ENCODE results near the gene NPW.
"Not testable (repeated sequence)": the region's sequence is repeated elsewhere in the genome, so short reads cannot be mapped to it uniquely, and the experiment has no call there.

NPW gene

GRCh38 chr16:2023092-2024031 is 3.8 kb downstream of the NPW start:
- DNase-seq (ENCODE audit: low read depth in 2 of 2): peak; percentile 92 to 96

- DNase-seq (ENCODE audit: low read depth in 2 of 2): no peak
Measured at GRCh38 chr16:2024032-2024420, 4.4 kb downstream of the NPW start.

GRCh38 chr16:2025251-2025650 is 5.7 kb downstream of the NPW start:
- no peak for DNase-seq (ENCODE audit: low read depth in 2 of 2)

- DNase-seq (ENCODE audit: low read depth in 2 of 2): no peak
Measured at GRCh38 chr16:2025878-2026460, 6.4 kb downstream of the NPW start.

GRCh38 chr16:2026461-2027023 is 7.0 kb downstream of the NPW start, which contains the start of gene NHERF2:
Gene NHERF2 (plus strand): TSS chr16:2026902. CDS start chr16:2027006, 104 bp downstream.
- DNase-seq (ENCODE audit: low read depth in 2 of 2): no peak

GRCh38 chr16:2027024-2028010 is 7.7 kb downstream of the NPW start:
- DNase-seq (ENCODE audit: low read depth in 2 of 2): no peak

- DNase-seq (ENCODE audit: low read depth in 2 of 2): no peak
Measured at GRCh38 chr16:2028146-2028545, 8.6 kb downstream of the NPW start.

GRCh38 chr16:2028620-2029220 is 9.1 kb downstream of the NPW start:
- no peak for DNase-seq (ENCODE audit: low read depth in 2 of 2)

- DNase-seq (ENCODE audit: low read depth in 2 of 2): no peak
Measured at GRCh38 chr16:2029350-2029749, 9.8 kb downstream of the NPW start.

- DNase-seq (ENCODE audit: low read depth in 2 of 2): no peak
Measured at GRCh38 chr16:2030036-2030435, 10.5 kb downstream of the NPW start.

- no peak for DNase-seq (ENCODE audit: low read depth in 2 of 2)
Measured at GRCh38 chr16:2031081-2031577, 11.5 kb downstream of the NPW start.

GRCh38 chr16:2032285-2033056 is 12.9 kb downstream of the NPW start:
- DNase-seq (ENCODE audit: low read depth in 2 of 2): no peak

- no peak for DNase-seq (ENCODE audit: low read depth in 2 of 2)
Measured at GRCh38 chr16:2033057-2033908, 13.7 kb downstream of the NPW start.

GRCh38 chr16:2033909-2034695 is 14.5 kb downstream of the NPW start:
- not testable (repeated sequence) for DNase-seq (ENCODE audit: low read depth in 2 of 2)

- DNase-seq (ENCODE audit: low read depth in 2 of 2): no peak
Measured at GRCh38 chr16:2034696-2035430, 15.3 kb downstream of the NPW start.

GRCh38 chr16:2035431-2036199 is 16.0 kb downstream of the NPW start:
- DNase-seq (ENCODE audit: low read depth in 2 of 2): no peak
